CD14-positive monocyte (primary cell): ENCODE results near the gene ELMO2. TPM values are rescaled to one million over a fixed set of nuclear protein-coding genes. Genes with fewer than 3 reads are reported as not detected.
A peak's percentile ranks its signal among the peaks of the same experiment; 100 is the strongest.

Experiments used
- DNase-seq, 3 donors: peaks; one replicate each; pipeline ENCODE4 v3.0.0-alpha.2; 2011 to 2022
- H2AFZ ChIP-seq: 2 replicates; pipeline ENCODE4 v1.6.0; 2012; ENCODE audit warnings: mild to moderate bottlenecking, low read depth, low read length, inconsistent platforms; ENCODE audit not compliant: insufficient read depth, poor library complexity, severe bottlenecking
- H3K27ac ChIP-seq, 2 donors: 1 replicate in 1 of 2; 2 replicates in 1 of 2; pipeline ENCODE4 v1.5.1; 2012 to 2013; ENCODE audit warnings: low read length in 2 of 2, control low read depth in 1 of 2, inconsistent platforms in 1 of 2, low read depth in 1 of 2, mild to moderate bottlenecking in 1 of 2
- H3K27me3 ChIP-seq, 2 donors: one replicate each; pipeline versions ENCODE4 v1.6.0 to v1.6.1; 2011 to 2013; ENCODE audit warnings: low read length in 2 of 2; ENCODE audit not compliant: control insufficient read depth in 2 of 2, insufficient read depth in 2 of 2
- H3K36me3 ChIP-seq, 2 donors: replicated peaks in 1 of 2; 1 replicate in 1 of 2; 2 replicates in 1 of 2; pipeline versions ENCODE4 v1.5.1 to v1.6.1; 2012 to 2013; ENCODE audit warnings: low read length in 2 of 2, control low read depth in 1 of 2, inconsistent platforms in 1 of 2, mild to moderate bottlenecking in 1 of 2; ENCODE audit not compliant: insufficient read depth in 2 of 2, control insufficient read depth in 1 of 2
- H3K4me1 ChIP-seq, 2 donors: 1 replicate in 1 of 2; 2 replicates in 1 of 2; pipeline versions ENCODE4 v1.5.1 to v1.6.1; 2012 to 2013; ENCODE audit warnings: low read length in 2 of 2, control low read depth in 1 of 2, inconsistent platforms in 1 of 2, mild to moderate bottlenecking in 1 of 2, moderate library complexity in 1 of 2; ENCODE audit not compliant: insufficient read depth in 2 of 2, control insufficient read depth in 1 of 2
- H3K4me2 ChIP-seq: replicated peaks from 2 replicates; pipeline ENCODE3; 2012; ENCODE audit warnings: low read length, moderate library complexity, mild to moderate bottlenecking; ENCODE audit not compliant: poor library complexity, severe bottlenecking; ENCODE audit errors: extremely low read depth
- H3K4me3 ChIP-seq, 3 experiments: fragments of 200-600 bp in 1 of 3; sonication (generic) in 1 of 3; replicated peaks in 1 of 3; 1 replicate in 2 of 3; 2 replicates in 1 of 3; pipeline ENCODE4 v1.5.1; 2011 to 2013; ENCODE audit warnings: low read length in 3 of 3, mild to moderate bottlenecking in 3 of 3, control low read depth in 2 of 3, low read depth in 2 of 3, inconsistent platforms in 1 of 3, moderate library complexity in 1 of 3
- H3K79me2 ChIP-seq: 2 replicates; pipeline ENCODE4 v1.6.0; 2012; ENCODE audit warnings: mild to moderate bottlenecking, control low read depth, inconsistent platforms, low read length, moderate library complexity; ENCODE audit not compliant: insufficient read depth
- H3K9ac ChIP-seq: 2 replicates; pipeline ENCODE4 v1.6.0; 2017; ENCODE audit warnings: low read length, mild to moderate bottlenecking; ENCODE audit not compliant: insufficient read depth, poor library complexity, severe bottlenecking
- H3K9me3 ChIP-seq, 2 donors: replicated peaks in 1 of 2; 1 replicate in 1 of 2; 2 replicates in 1 of 2; pipeline versions ENCODE4 v1.5.1 to v1.6.1; 2012 to 2013; ENCODE audit warnings: low read length in 2 of 2, control low read depth in 1 of 2; ENCODE audit not compliant: control insufficient read depth in 1 of 2, insufficient read depth in 1 of 2
- H4K20me1 ChIP-seq: 2 replicates; pipeline ENCODE4 v1.6.0; 2012; ENCODE audit warnings: mild to moderate bottlenecking, low read length, control low read depth, moderate library complexity; ENCODE audit not compliant: insufficient read depth
- H3K27ac Mint-ChIP-seq, 7 donors: one replicate each; pipeline ENCODE4 v1.8.0; 2020; ENCODE audit warnings: mild to moderate bottlenecking in 7 of 7, mixed read lengths in 7 of 7, moderate library complexity in 6 of 7, inconsistent platforms in 2 of 7
- H3K27me3 Mint-ChIP-seq, 3 donors: one replicate each; pipeline ENCODE4 v1.8.0; 2021 to 2022; ENCODE audit warnings: low read depth in 3 of 3, mild to moderate bottlenecking in 3 of 3, mixed read lengths in 3 of 3, moderate library complexity in 3 of 3, inconsistent platforms in 1 of 3
- H3K36me3 Mint-ChIP-seq, 2 donors: one replicate each; pipeline ENCODE4 v1.8.0; 2020; ENCODE audit warnings: mixed read lengths in 2 of 2, inconsistent platforms in 1 of 2, mild to moderate bottlenecking in 1 of 2
- H3K4me1 Mint-ChIP-seq: one replicate; pipeline ENCODE4 v1.8.0; 2020; ENCODE audit warnings: mild to moderate bottlenecking, mixed read lengths
- H3K4me3 Mint-ChIP-seq, 2 donors: one replicate each; pipeline ENCODE4 v1.8.0; 2020; ENCODE audit warnings: mild to moderate bottlenecking in 2 of 2, mixed read lengths in 2 of 2, moderate library complexity in 1 of 2
- H3K9me3 Mint-ChIP-seq, 7 donors: one replicate each; pipeline ENCODE4 v1.8.0; 2020 to 2022; ENCODE audit warnings: mixed read lengths in 7 of 7, mild to moderate bottlenecking in 6 of 7, moderate library complexity in 6 of 7, inconsistent platforms in 2 of 7
- CTCF ChIP-seq: fragments of 200-600 bp; IDR thresholded peaks from one replicate; pipeline ENCODE4 v1.8.0; 2022; ENCODE audit warnings: antibody characterized with exemption, mild to moderate bottlenecking
- WGBS: methylation state at CpG from one replicate; pipeline ENCODE4 v1.1.5; 2013; ENCODE audit warnings: missing lambda C conversion rate; ENCODE audit not compliant: insufficient coverage; 5-methylcytosine and 5-hydroxymethylcytosine counted together
- intact Hi-C, 2 donors: fragments of 100-400 bp; cut with micrococcal nuclease; formaldehyde crosslinking; loops; one replicate each; pipeline versions ENCODE4 v1.15.0 to v1.15.1; 2023
- polyA plus RNA-seq, 3 donors: library from polyadenylated mRNA; depleted of rRNA in 1 of 3; unstranded in 2 of 3; stranded (reverse) in 1 of 3; fragments of 300-500 nt in 2 of 3; fragments of >200 nt in 1 of 3; fragmentation: Illumina TruSeq in 2 of 3; gene quantifications; 1 replicate in 2 of 3; 2 replicates in 1 of 3; pipeline ENCODE4 v1.2.3, GENCODE V29; 2012 to 2021

Gene ELMO2
- polyA plus RNA-seq, 3 donors, result 35.3 to 53.1 (median 42.3) TPM

- no peak overlapping the region for H2AFZ ChIP-seq
- 92% methylated on average over 5 of the region's 5 CpGs for WGBS
- no peak for DNase-seq
- H4K20me1 ChIP-seq, result peaks cover 34% of the 10 kb centered on the region
- peaks cover 0 to 5% (median 0%) of the 10 kb centered on the region in 3 donors for H3K27me3 Mint-ChIP-seq
- no peak overlapping the region for H3K4me3 ChIP-seq
- H3K9me3 Mint-ChIP-seq, result no peaks in the 10 kb centered on the region
- H3K4me1 Mint-ChIP-seq, result peaks cover 38% of the 10 kb centered on the region
- H3K9ac ChIP-seq, result no peak overlapping the region
- H3K27ac ChIP-seq, result no peak overlapping the region
- H3K4me3 Mint-ChIP-seq, result no peak overlapping the region
- H3K9me3 ChIP-seq, result no peaks in the 10 kb centered on the region
- peaks cover 50 to 55% of the 10 kb centered on the region in 2 donors for H3K36me3 ChIP-seq
- H3K27ac Mint-ChIP-seq, result peak overlapping the region in 1 of 7 donors; percentile 58
- H3K4me1 ChIP-seq, result peaks cover 38 to 39% of the 10 kb centered on the region in 2 donors
- no peaks in the 10 kb centered on the region for H3K27me3 ChIP-seq
- no peak for TF ChIP-seq CTCF
- intact Hi-C loops, result loop anchor here in 1 of 2 donors (2.0 kb wide), 1 partner anchor 41 kb away; the partner anchor contains the start of gene ELMO2
- H3K4me2 ChIP-seq, result no peak overlapping the region
- peaks cover 61 to 64% of the 10 kb centered on the region in 2 donors for H3K36me3 Mint-ChIP-seq
- peaks cover 29% of the 10 kb centered on the region for H3K79me2 ChIP-seq
These were observed 40.8 kb downstream of the ELMO2 start for GRCh38 chr20:46365487-46366220.

DNA sequence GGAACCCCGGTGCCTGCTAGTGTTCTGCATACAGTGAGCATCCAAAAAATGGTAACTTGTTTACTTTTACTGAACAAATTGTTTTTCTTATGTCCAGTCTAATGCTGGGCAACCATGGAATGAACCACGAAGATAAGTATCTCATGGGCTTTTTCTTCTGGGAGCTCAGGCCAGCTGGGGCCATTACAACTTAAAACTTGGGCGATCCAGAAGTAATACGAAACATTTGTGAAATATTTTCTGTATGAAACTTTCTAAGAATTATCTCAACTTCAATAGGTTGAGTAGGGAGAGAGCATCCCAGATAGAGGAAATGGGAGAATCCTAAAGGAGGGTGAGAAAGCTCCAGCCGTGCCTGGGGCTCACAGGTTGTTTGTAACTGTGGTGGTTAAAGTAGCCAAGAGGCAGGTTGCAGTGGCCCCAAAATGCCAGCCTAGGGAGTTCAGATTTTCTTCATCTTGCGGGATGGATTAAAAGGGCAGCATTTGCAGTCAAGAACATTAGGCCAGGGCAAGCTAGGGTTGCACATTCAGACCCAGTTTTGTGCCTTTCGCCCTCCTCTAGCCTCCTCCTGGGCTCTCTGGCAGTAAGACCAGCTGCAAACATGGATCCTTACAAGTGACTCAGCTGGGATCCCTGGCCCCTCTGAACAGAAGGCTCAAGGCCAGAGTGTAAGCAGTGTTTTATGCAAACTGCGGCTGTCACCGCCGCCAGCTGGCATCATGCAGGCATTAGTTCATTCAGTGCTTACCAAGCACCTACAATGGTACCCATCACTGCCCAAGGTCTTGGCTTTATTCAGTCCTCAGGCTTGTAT is 41.5 kb downstream of the ELMO2 start:
- Histone ChIP-seq H3K4me3 (peak overlapping the region; percentile 60 to 85 (median 70)), H4K20me1 (peaks cover 40% of the 10 kb centered on the region), H3K36me3 (peaks cover 42 to 47% of the 10 kb centered on the region in 2 donors), H3K79me2 (peaks cover 36% of the 10 kb centered on the region), H3K9ac (no peak overlapping the region), H3K4me2 (peak overlapping the region; percentile 79), H3K27me3 (no peaks in the 10 kb centered on the region), H3K9me3 (no peaks in the 10 kb centered on the region), H3K4me1 (peaks cover 42 to 44% of the 10 kb centered on the region in 2 donors), H3K27ac (peak overlapping the region in 1 of 2 donors; percentile 98), H2AFZ (no peak overlapping the region)
- intact Hi-C loops, result loop anchor here in 1 of 2 donors (2.0 to 5.0 kb wide), 2 partner anchors 42 to 158 kb away; partner anchors contain the start of gene ELMO2
- H3K9me3 Mint-ChIP-seq, result no peaks in the 10 kb centered on the region
- DNase-seq, result no peak
- H3K4me1 Mint-ChIP-seq, result peaks cover 42% of the 10 kb centered on the region
- peaks cover 0 to 5% (median 0%) of the 10 kb centered on the region in 3 donors for H3K27me3 Mint-ChIP-seq
- WGBS, result 72% methylated on average over 8 of the region's 10 CpGs
- TF ChIP-seq CTCF, result no peak
- peak overlapping the region; percentile 87 to 93 for H3K4me3 Mint-ChIP-seq
- peak overlapping the region; percentile 79 to 99 (median 96) for H3K27ac Mint-ChIP-seq
- H3K36me3 Mint-ChIP-seq, result peaks cover 54 to 57% of the 10 kb centered on the region in 2 donors
